Measurements from ENCODE around the gene ARID3C. TPM values are rescaled to one million over a fixed set of nuclear protein-coding genes. Genes with fewer than 3 reads are reported as not detected.
A peak's percentile ranks its signal among the peaks of the same experiment; 100 is the strongest.

The ARID3C gene
- total and polyA plus RNA-seq, 2 experiments from 2014 or later: 0.49 TPM; not detected in 1

DNA sequence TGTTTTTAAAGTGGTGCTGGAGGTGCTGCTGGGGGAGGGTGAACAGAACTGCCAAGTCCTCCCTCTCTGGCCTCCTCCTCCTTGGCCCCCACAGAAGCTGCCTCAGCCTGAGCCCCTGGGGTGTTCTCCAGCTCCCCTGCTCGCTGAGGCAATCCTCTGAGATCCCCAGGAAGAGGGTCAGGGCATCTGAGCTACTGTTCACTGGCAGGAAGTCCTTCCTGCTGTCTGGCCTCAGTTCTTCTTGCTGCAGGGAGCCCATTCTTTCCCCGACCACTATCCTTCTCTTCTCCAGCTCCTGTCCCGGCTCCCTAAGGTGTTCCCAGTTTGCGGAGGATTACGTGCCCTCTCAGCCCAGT lies 49.1 kb downstream of the ARID3C start:
- Histone ChIP-seq H3K27ac (ENCODE audit: low read depth) (no peak overlapping the region), H3K36me3 (ENCODE audit: insufficient read depth) (no peaks in the 10 kb centered on the region), H3K4me3 (peak overlapping the region; percentile 62; the same call in 1 of the 2 replicates), H4K20me1 (replicated peaks; ENCODE audit: insufficient read depth) (peaks cover 7% of the 10 kb centered on the region; the same call in 1 of the 2 replicates), H3K79me2 (replicated peaks; ENCODE audit: insufficient read depth) (no peaks in the 10 kb centered on the region), H2AFZ (no peak overlapping the region), H3K9me2 (ENCODE audit: insufficient read depth) (no peaks in the 10 kb centered on the region), H3K27me3 (ENCODE audit: insufficient read depth) (peaks cover 90% of the 10 kb centered on the region), H3K4me1 (ENCODE audit: insufficient read depth) (peaks cover 44% of the 10 kb centered on the region), H3K4me2 (peak overlapping the region; percentile 90), H3F3A (replicated peaks; ENCODE audit: low read depth) (peaks cover 11% of the 10 kb centered on the region; the same call in 1 of the 2 replicates)
- H3K27ac Mint-ChIP-seq: no peak overlapping the region
- no peaks in the 10 kb centered on the region for H3K9me3 Mint-ChIP-seq
- no peaks in the 10 kb centered on the region for H3K36me3 Mint-ChIP-seq (ENCODE audit: low read depth)
- peak overlapping the region; percentile 46; the same call in 1 of the 3 replicates for H3K4me3 Mint-ChIP-seq
- peaks cover 42% of the 10 kb centered on the region for H3K4me1 Mint-ChIP-seq
- TF ChIP-seq NANOG (IDR thresholded peaks at IDR 0.05; ENCODE audit: borderline replicate concordance) (no peak), STAT1 (IDR thresholded peaks at IDR 0.05; ENCODE audit: unreplicated experiment) (no peak), ZNF114 (CRISPR knock-in tag; IDR thresholded peaks at IDR 0.05) (no peak), JUNB (IDR thresholded peaks at IDR 0.05; ENCODE audit: unreplicated experiment) (no peak), EZH2phosphoT487 (IDR thresholded peaks at IDR 0.05; ENCODE audit: unreplicated experiment) (no peak), ZNF331 (CRISPR knock-in tag; IDR thresholded peaks at IDR 0.05; ENCODE audit: low read depth) (no peak), EZH2 (IDR thresholded peaks at IDR 0.05; ENCODE audit: low read depth, unreplicated experiment) (no peak), POLR2AphosphoS5 (IDR thresholded peaks at IDR 0.05; ENCODE audit: low read depth) (no peak), REST (IDR thresholded peaks at IDR 0.05; ENCODE audit: unreplicated experiment) (no peak), CREB1 (CRISPR knock-in tag; IDR thresholded peaks at IDR 0.05; ENCODE audit: low read depth) (no peak)
- TF ChIP-seq, protein P1, sequence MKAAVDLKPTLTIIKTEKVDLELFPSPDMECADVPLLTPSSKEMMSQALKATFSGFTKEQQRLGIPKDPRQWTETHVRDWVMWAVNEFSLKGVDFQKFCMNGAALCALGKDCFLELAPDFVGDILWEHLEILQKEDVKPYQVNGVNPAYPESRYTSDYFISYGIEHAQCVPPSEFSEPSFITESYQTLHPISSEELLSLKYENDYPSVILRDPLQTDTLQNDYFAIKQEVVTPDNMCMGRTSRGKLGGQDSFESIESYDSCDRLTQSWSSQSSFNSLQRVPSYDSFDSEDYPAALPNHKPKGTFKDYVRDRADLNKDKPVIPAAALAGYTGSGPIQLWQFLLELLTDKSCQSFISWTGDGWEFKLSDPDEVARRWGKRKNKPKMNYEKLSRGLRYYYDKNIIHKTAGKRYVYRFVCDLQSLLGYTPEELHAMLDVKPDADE (IDR thresholded peaks at IDR 0.05): no peak
- TF ChIP-seq, protein P2, sequence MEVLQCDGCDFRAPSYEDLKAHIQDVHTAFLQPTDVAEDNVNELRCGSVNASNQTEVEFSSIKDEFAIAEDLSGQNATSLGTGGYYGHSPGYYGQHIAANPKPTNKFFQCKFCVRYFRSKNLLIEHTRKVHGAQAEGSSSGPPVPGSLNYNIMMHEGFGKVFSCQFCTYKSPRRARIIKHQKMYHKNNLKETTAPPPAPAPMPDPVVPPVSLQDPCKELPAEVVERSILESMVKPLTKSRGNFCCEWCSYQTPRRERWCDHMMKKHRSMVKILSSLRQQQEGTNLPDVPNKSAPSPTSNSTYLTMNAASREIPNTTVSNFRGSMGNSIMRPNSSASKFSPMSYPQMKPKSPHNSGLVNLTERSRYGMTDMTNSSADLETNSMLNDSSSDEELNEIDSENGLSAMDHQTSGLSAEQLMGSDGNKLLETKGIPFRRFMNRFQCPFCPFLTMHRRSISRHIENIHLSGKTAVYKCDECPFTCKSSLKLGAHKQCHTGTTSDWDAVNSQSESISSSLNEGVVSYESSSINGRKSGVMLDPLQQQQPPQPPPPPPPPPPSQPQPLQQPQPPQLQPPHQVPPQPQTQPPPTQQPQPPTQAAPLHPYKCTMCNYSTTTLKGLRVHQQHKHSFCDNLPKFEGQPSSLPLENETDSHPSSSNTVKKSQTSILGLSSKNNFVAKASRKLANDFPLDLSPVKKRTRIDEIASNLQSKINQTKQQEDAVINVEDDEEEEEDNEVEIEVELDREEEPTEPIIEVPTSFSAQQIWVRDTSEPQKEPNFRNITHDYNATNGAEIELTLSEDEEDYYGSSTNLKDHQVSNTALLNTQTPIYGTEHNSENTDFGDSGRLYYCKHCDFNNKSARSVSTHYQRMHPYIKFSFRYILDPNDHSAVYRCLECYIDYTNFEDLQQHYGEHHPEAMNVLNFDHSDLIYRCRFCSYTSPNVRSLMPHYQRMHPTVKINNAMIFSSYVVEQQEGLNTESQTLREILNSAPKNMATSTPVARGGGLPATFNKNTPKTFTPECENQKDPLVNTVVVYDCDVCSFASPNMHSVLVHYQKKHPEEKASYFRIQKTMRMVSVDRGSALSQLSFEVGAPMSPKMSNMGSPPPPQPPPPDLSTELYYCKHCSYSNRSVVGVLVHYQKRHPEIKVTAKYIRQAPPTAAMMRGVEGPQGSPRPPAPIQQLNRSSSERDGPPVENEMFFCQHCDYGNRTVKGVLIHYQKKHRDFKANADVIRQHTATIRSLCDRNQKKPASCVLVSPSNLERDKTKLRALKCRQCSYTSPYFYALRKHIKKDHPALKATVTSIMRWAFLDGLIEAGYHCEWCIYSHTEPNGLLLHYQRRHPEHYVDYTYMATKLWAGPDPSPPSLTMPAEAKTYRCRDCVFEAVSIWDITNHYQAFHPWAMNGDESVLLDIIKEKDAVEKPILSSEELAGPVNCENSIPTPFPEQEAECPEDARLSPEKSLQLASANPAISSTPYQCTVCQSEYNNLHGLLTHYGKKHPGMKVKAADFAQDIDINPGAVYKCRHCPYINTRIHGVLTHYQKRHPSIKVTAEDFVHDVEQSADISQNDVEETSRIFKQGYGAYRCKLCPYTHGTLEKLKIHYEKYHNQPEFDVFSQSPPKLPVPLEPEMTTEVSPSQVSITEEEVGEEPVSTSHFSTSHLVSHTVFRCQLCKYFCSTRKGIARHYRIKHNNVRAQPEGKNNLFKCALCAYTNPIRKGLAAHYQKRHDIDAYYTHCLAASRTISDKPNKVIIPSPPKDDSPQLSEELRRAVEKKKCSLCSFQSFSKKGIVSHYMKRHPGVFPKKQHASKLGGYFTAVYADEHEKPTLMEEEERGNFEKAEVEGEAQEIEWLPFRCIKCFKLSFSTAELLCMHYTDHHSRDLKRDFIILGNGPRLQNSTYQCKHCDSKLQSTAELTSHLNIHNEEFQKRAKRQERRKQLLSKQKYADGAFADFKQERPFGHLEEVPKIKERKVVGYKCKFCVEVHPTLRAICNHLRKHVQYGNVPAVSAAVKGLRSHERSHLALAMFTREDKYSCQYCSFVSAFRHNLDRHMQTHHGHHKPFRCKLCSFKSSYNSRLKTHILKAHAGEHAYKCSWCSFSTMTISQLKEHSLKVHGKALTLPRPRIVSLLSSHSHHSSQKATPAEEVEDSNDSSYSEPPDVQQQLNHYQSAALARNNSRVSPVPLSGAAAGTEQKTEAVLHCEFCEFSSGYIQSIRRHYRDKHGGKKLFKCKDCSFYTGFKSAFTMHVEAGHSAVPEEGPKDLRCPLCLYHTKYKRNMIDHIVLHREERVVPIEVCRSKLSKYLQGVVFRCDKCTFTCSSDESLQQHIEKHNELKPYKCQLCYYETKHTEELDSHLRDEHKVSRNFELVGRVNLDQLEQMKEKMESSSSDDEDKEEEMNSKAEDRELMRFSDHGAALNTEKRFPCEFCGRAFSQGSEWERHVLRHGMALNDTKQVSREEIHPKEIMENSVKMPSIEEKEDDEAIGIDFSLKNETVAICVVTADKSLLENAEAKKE (CRISPR knock-in tag; IDR thresholded peaks at IDR 0.05): no peak
- TF ChIP-seq, protein P3, sequence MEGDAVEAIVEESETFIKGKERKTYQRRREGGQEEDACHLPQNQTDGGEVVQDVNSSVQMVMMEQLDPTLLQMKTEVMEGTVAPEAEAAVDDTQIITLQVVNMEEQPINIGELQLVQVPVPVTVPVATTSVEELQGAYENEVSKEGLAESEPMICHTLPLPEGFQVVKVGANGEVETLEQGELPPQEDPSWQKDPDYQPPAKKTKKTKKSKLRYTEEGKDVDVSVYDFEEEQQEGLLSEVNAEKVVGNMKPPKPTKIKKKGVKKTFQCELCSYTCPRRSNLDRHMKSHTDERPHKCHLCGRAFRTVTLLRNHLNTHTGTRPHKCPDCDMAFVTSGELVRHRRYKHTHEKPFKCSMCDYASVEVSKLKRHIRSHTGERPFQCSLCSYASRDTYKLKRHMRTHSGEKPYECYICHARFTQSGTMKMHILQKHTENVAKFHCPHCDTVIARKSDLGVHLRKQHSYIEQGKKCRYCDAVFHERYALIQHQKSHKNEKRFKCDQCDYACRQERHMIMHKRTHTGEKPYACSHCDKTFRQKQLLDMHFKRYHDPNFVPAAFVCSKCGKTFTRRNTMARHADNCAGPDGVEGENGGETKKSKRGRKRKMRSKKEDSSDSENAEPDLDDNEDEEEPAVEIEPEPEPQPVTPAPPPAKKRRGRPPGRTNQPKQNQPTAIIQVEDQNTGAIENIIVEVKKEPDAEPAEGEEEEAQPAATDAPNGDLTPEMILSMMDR (conservative IDR thresholded peaks at IDR 0.05; ENCODE audit: low read depth in 2 of 2): no peak
- DNase-seq (ENCODE audit: low spot score) (no peak), ATAC-seq (no peak)
- H3K27me3 Mint-ChIP-seq (ENCODE audit: insufficient read depth, low read depth, poor library complexity): peaks cover 64% of the 10 kb centered on the region

Measured in GM23338 (cell line).